Astrocyte (in vitro differentiated cells and primary cell): ENCODE data around the gene DUSP28.

Experiments
- EZH2 ChIP-seq: IDR thresholded peaks from 2 replicates; pipeline ENCODE4 v1.6.1; 2012; ENCODE audit warnings: mild to moderate bottlenecking, low read length, inconsistent platforms; ENCODE audit not compliant: insufficient read depth
- TF ChIP-seq, protein P1 (sequence below): IDR thresholded peaks from 2 replicates; pipeline ENCODE4 v1.5.1; 2011; ENCODE audit warnings: low read depth, mild to moderate bottlenecking, inconsistent platforms, low read length, moderate library complexity; ENCODE audit not compliant: insufficient read depth

DNA sequence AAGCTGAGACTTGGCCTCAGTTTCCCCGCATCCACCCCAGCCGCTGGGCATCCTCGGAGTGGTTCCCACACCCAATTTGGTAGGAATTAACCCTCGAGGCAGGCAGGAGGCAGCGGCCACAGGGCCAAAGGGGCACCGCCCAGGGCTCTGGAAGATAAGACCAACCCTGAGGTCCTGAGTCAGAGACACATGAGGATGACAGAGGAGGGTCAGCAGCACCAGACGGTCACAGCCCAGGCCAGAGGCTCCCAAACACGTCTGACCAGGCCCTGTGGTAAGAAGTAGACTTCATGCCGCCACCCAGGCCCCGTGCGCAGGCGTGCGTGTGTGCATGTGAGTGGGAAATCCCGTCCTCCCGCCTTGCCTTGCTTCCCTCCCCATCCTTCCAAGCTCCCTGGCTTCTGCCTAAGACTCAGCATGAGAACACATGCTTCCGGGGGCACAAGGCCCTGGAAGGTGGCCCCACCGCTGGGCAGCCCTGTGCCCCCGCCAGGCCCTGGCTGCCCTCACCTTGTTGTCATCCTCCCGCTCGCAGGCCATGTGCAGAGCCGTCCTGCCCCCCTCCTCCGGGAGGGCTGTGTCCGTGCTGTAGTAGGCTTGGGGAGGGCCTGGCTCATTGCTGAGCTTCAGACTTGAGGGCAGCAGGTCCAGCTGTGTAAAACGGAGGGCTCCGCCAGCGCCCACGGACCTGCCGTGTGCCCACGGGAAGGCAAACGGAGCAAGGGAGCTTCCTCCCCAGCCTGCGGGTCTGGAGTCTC is 48.6 kb upstream of the DUSP28 start:
- TF ChIP-seq EZH2: no peak
- TF ChIP-seq, protein P1, sequence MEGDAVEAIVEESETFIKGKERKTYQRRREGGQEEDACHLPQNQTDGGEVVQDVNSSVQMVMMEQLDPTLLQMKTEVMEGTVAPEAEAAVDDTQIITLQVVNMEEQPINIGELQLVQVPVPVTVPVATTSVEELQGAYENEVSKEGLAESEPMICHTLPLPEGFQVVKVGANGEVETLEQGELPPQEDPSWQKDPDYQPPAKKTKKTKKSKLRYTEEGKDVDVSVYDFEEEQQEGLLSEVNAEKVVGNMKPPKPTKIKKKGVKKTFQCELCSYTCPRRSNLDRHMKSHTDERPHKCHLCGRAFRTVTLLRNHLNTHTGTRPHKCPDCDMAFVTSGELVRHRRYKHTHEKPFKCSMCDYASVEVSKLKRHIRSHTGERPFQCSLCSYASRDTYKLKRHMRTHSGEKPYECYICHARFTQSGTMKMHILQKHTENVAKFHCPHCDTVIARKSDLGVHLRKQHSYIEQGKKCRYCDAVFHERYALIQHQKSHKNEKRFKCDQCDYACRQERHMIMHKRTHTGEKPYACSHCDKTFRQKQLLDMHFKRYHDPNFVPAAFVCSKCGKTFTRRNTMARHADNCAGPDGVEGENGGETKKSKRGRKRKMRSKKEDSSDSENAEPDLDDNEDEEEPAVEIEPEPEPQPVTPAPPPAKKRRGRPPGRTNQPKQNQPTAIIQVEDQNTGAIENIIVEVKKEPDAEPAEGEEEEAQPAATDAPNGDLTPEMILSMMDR: no peak
